HG02943 (cell line): ENCODE data around the gene LAMA5.

Experiments used
- ATAC-seq: cut with Tn5 transposase; IDR thresholded peaks from one replicate; pipeline ENCODE4 v1.9.1; 2021; ENCODE audit warnings: mild to moderate bottlenecking, low read depth, moderate library complexity; ENCODE audit not compliant: unreplicated experiment

Gene LAMA5

GRCh38 chr20:62277253-62277652 is 89.9 kb downstream of the LAMA5 start:
- ATAC-seq: no peak

- no peak for ATAC-seq
Observed at GRCh38 chr20:62276439-62276838, 90.7 kb downstream of the LAMA5 start.

GRCh38 chr20:62275219-62275618 is 91.9 kb downstream of the LAMA5 start:
- no peak for ATAC-seq

GRCh38 chr20:62274332-62274950 is 92.7 kb downstream of the LAMA5 start:
- no peak for ATAC-seq

- no peak for ATAC-seq
Observed at GRCh38 chr20:62273416-62273815, 93.7 kb downstream of the LAMA5 start.

- no peak for ATAC-seq
Observed at GRCh38 chr20:62272200-62272599, 94.9 kb downstream of the LAMA5 start.

GRCh38 chr20:62269871-62270270 is 97.2 kb downstream of the LAMA5 start:
- no peak for ATAC-seq

- no peak for ATAC-seq
Observed at GRCh38 chr20:62269378-62269777, 97.7 kb downstream of the LAMA5 start.

- ATAC-seq: no peak
Observed at GRCh38 chr20:62268228-62268900, 98.7 kb downstream of the LAMA5 start.

- no peak for ATAC-seq
Observed at GRCh38 chr20:62267543-62267942, 99.6 kb downstream of the LAMA5 start.

GRCh38 chr20:62266851-62267250 is 100.3 kb downstream of the LAMA5 start:
- ATAC-seq: no peak

GRCh38 chr20:62266340-62266739 is 100.8 kb downstream of the LAMA5 start:
- ATAC-seq: no peak

- no peak for ATAC-seq
Observed at GRCh38 chr20:62265365-62265764, 101.7 kb downstream of the LAMA5 start.

- ATAC-seq: no peak
Observed at GRCh38 chr20:62263396-62263795, 103.7 kb downstream of the LAMA5 start.

GRCh38 chr20:62262064-62262463 is 105.0 kb downstream of the LAMA5 start:
- no peak for ATAC-seq

- no peak for ATAC-seq
Observed at GRCh38 chr20:62259294-62259565, 107.9 kb downstream of the LAMA5 start.
